Pancreas (tissue), 10 donors: Measurements from ENCODE around the gene FERMT1. TPM values are rescaled to one million over a fixed set of nuclear protein-coding genes. Genes with fewer than 3 reads are reported as not detected.

Source experiments
- ATAC-seq, 4 donors: fragments of 200-7000 bp; cut with Tn5 transposase; one replicate each; pipeline versions ENCODE4 v1.8.0 to v1.9.1; 2020; ENCODE audit warnings: mild to moderate bottlenecking in 4 of 4, moderate library complexity in 4 of 4
- DNase-seq, 6 donors: peaks; one replicate each; pipeline ENCODE4 v3.0.0-alpha.2; 2020
- FAIRE-seq: peaks from 2 replicates; lab custom pipeline; 2012; peaks lifted over from hg19 to GRCh38; lab: Jason Lieb, UNC
- H3K27ac ChIP-seq, 4 donors: fragments of 200-600 bp; sonication (generic); 1 replicate in 3 of 4; 2 replicates in 1 of 4; pipeline versions ENCODE4 v1.5.0 to v1.8.0; 2020
- H3K27me3 ChIP-seq, 4 donors: fragments of 200-600 bp; one replicate each; pipeline ENCODE4 v1.8.0; 2021
- H3K36me3 ChIP-seq, 3 donors: fragments of 200-600 bp; sonication (generic) in 1 of 3; one replicate each; pipeline versions ENCODE4 v1.5.0 to v1.8.0; 2020 to 2021
- H3K4me1 ChIP-seq, 3 donors: fragments of 200-600 bp; one replicate each; pipeline ENCODE4 v1.8.0; 2021
- H3K4me3 ChIP-seq, 4 donors: fragments of 200-600 bp; sonication (generic) in 2 of 4; one replicate each; pipeline versions ENCODE4 v1.5.0 to v1.8.0; 2020 to 2021
- H3K9me3 ChIP-seq, 4 donors: fragments of 200-600 bp; one replicate each; pipeline ENCODE4 v1.8.0; 2021
- CTCF ChIP-seq, 4 donors: fragments of 200-600 bp; sonication (generic) in 3 of 4; IDR thresholded peaks; one replicate each; pipeline versions ENCODE4 v1.5.0 to v1.8.0; 2021; ENCODE audit warnings: antibody characterized with exemption in 4 of 4
- WGBS, 2 donors: extraction: QIAGEN DNeasy Blood & Tissue Kit; methylation state at CpG; one replicate each; pipeline ENCODE4 v1.1.7; 2013; 5-methylcytosine and 5-hydroxymethylcytosine counted together
- intact Hi-C, 3 donors: fragments of 100-400 bp; cut with DNase I; formaldehyde crosslinking; loops; one replicate each; pipeline versions ENCODE4 v1.11.1 to v1.14.2; 2022
- polyA plus RNA-seq, 2 donors: library from polyadenylated mRNA; stranded (reverse); fragments of 200-250 nt; gene quantifications; one replicate each; pipeline ENCODE4 v1.2.3, GENCODE V29; 2013
- total RNA-seq, 6 donors: library from RNA; stranded (reverse); fragmentation: NEBNext Ultra II Directional in 4 of 6; extraction: Animal tissue kit (Norgen Biotek cat#: 25700) in 4 of 6; gene quantifications; one replicate each; pipeline versions ENCODE4 v1.2.1 to v1.2.4, GENCODE V29; 2021 to 2023
- donor health status: healthy with polysubstance abuse.
- donor health status: DM: no; HTN: no; CAD: no; lungs with moderate emphysema.
- donor health status: DM: no; HTN: no; CAD: no.
- donor health status: control.
- donor health status: control.
- donor health status: Bipolar disorder and iron deficiency.
- donor health status: DM: yes; HTN: yes; CAD: no.
- donor health status: DM: no; HTN: no; CAD: no.
- donor health status: DM: no; HTN: no; CAD: no.
- donor health status: DM: yes; HTN: yes; CAD: no.

FERMT1 gene
- total and polyA plus RNA-seq, 8 donors = 0.80 to 5.6 (median 2.3) TPM

GRCh38 chr20:6142348-6142993 lies 19.6 kb upstream of the FERMT1 start:
- H3K4me3 ChIP-seq = no peak overlapping the region
- no peaks in the 10 kb centered on the region for H3K9me3 ChIP-seq
- TF ChIP-seq CTCF (IDR thresholded peaks at IDR 0.05) = peak; percentile 65 to 89 (median 84)
- no peaks in the 10 kb centered on the region for H3K27me3 ChIP-seq
- peak; percentile 89 for FAIRE-seq
- ATAC-seq = peak; percentile 68 to 88 (median 86)
- no peak overlapping the region for H3K27ac ChIP-seq
- peak in 3 of 6 donors; percentile 25 to 56 (median 26) for DNase-seq
- intact Hi-C loops = no loop called here
- no peaks in the 10 kb centered on the region for H3K36me3 ChIP-seq
- WGBS, 2 donors = 2 to 4% methylated on average over 10 of the region's 10 CpGs
- H3K4me1 ChIP-seq = no peaks in the 10 kb centered on the region

GRCh38 chr20:6140947-6141346 lies 18.1 kb upstream of the FERMT1 start:
- Histone ChIP-seq H3K36me3 (no peaks in the 10 kb centered on the region), H3K27me3 (peaks cover 0 to 8% (median 0%) of the 10 kb centered on the region in 4 donors), H3K4me3 (no peak overlapping the region), H3K9me3 (no peaks in the 10 kb centered on the region), H3K4me1 (no peaks in the 10 kb centered on the region), H3K27ac (no peak overlapping the region)
- ATAC-seq (no peak), DNase-seq (no peak), FAIRE-seq (no peak)
- no peak for TF ChIP-seq CTCF (IDR thresholded peaks at IDR 0.05)
- WGBS, 2 donors = 44 to 53% methylated on average over 3 of the region's 3 CpGs
- intact Hi-C loops = no loop called here

- peaks cover 0 to 8% (median 0%) of the 10 kb centered on the region in 4 donors for H3K27me3 ChIP-seq
- H3K4me1 ChIP-seq = no peaks in the 10 kb centered on the region
- intact Hi-C loops = no loop called here
- H3K9me3 ChIP-seq = no peaks in the 10 kb centered on the region
- no peak for FAIRE-seq
- no peak for DNase-seq
- TF ChIP-seq CTCF (IDR thresholded peaks at IDR 0.05) = no peak
- H3K27ac ChIP-seq = no peak overlapping the region
- no peaks in the 10 kb centered on the region for H3K36me3 ChIP-seq
- WGBS, 2 donors = 76 to 88% methylated on average over 8 of the region's 8 CpGs
- H3K4me3 ChIP-seq = no peak overlapping the region
- no peak for ATAC-seq
These were observed 12.5 kb upstream of the FERMT1 start for GRCh38 chr20:6135347-6135746.

- FAIRE-seq (no peak), ATAC-seq (peak in 1 of 4 donors; percentile 14), DNase-seq (no peak)
- TF ChIP-seq CTCF (IDR thresholded peaks at IDR 0.05) = no peak
- Histone ChIP-seq H3K27ac (no peak overlapping the region), H3K27me3 (peaks cover 0 to 8% (median 0%) of the 10 kb centered on the region in 4 donors), H3K4me1 (no peaks in the 10 kb centered on the region), H3K4me3 (no peak overlapping the region), H3K36me3 (no peaks in the 10 kb centered on the region), H3K9me3 (no peaks in the 10 kb centered on the region)
- 38 to 47% methylated on average over 8 of the region's 8 CpGs for WGBS, 2 donors
- intact Hi-C loops = no loop called here
These were observed 11.8 kb upstream of the FERMT1 start for GRCh38 chr20:6134592-6134991.

GRCh38 chr20:6130045-6130444 lies 7.2 kb upstream of the FERMT1 start:
- no peak for DNase-seq
- 85 to 93% methylated on average over 5 of the region's 5 CpGs for WGBS, 2 donors
- FAIRE-seq = no peak
- Histone ChIP-seq H3K27me3 (no peaks in the 10 kb centered on the region), H3K4me1 (no peaks in the 10 kb centered on the region), H3K36me3 (no peaks in the 10 kb centered on the region), H3K4me3 (no peak overlapping the region), H3K9me3 (no peaks in the 10 kb centered on the region), H3K27ac (no peak overlapping the region)
- intact Hi-C loops = no loop called here
- TF ChIP-seq CTCF (IDR thresholded peaks at IDR 0.05) = no peak
- ATAC-seq = no peak
